HepG2 (cell line): ENCODE results near the gene TAOK3. TPM values are rescaled to one million over a fixed set of nuclear protein-coding genes. Genes with fewer than 3 reads are reported as not detected.

Source experiments
- CEBPZ ChIP-seq: IDR thresholded peaks from 2 replicates; pipeline ENCODE4 v1.6.1; 2012; ENCODE audit warnings: low read length, improper control_type of control experiment
- GATA4 ChIP-seq: sonication (generic); IDR thresholded peaks from 2 replicates; pipeline ENCODE4 v1.6.1; 2016; ENCODE audit warnings: antibody characterized with exemption, low read depth, borderline replicate concordance
- HOMEZ ChIP-seq: IDR thresholded peaks from 2 replicates; pipeline ENCODE4 v1.6.1; 2016; ENCODE audit warnings: low read depth
- KDM5A ChIP-seq: fragments of 200-600 bp; sonication (generic); IDR thresholded peaks from 2 replicates; pipeline ENCODE4 v1.7.0; 2018; ENCODE audit warnings: antibody characterized with exemption, mild to moderate bottlenecking, low read length, borderline replicate concordance
- KLF12 ChIP-seq: sonication (generic); formaldehyde crosslinking; IDR thresholded peaks from 2 replicates; pipeline ENCODE4 v1.4.0; 2020; ENCODE audit warnings: missing genetic modification reagents, borderline replicate concordance
- POLR2AphosphoS2 ChIP-seq: IDR thresholded peaks from 2 replicates; pipeline ENCODE4 v1.6.1; 2011; ENCODE audit warnings: low read depth, low read length, improper control_type of control experiment
- PRMT3 ChIP-seq: sonication (generic); formaldehyde crosslinking; IDR thresholded peaks from 2 replicates; pipeline ENCODE4 v1.8.1; 2022; ENCODE audit warnings: low read depth, mild to moderate bottlenecking, moderate library complexity, missing genetic modification reagents, borderline replicate concordance
- RXRB ChIP-seq: IDR thresholded peaks from 2 replicates; pipeline ENCODE4 v1.6.1; 2016; ENCODE audit warnings: borderline replicate concordance, missing genetic modification reagents, missing compliant biosample characterization
- SMARCC2 ChIP-seq: fragments of 450-650 bp; IDR thresholded peaks from 2 replicates; pipeline ENCODE4 v1.6.1; 2017; ENCODE audit warnings: antibody characterized with exemption, mild to moderate bottlenecking
- ZBTB40 ChIP-seq, 2 experiments: fragments of 450-650 bp in 1 of 2; sonication (generic) in 1 of 2; formaldehyde crosslinking in 1 of 2; IDR thresholded peaks; 2 replicates each; pipeline versions ENCODE4 v1.6.1 to v1.8.0; 2016 to 2022; ENCODE audit warnings: antibody characterized with exemption in 1 of 2, mild to moderate bottlenecking in 1 of 2, missing genetic modification reagents in 1 of 2
- ZNF503 ChIP-seq: sonication (generic); formaldehyde crosslinking; IDR thresholded peaks from 2 replicates; pipeline ENCODE4 v1.4.0; 2020; ENCODE audit warnings: missing genetic modification reagents
- ZNF543 ChIP-seq: sonication (generic); formaldehyde crosslinking; IDR thresholded peaks from 2 replicates; pipeline ENCODE4 v1.4.0; 2020; ENCODE audit warnings: mild to moderate bottlenecking, missing genetic modification reagents
- polyA plus RNA-seq, 8 experiments: library from polyadenylated mRNA; depleted of rRNA in 3 of 8; stranded (reverse) in 7 of 8; unstranded in 1 of 8; fragments of >200 nt; fragmentation: Illumina TruSeq in 4 of 8; extraction: Trizol in 4 of 8; gene quantifications; 2 replicates each; pipeline versions ENCODE4 v1.2.1 to v1.2.3, GENCODE V29; 2011 to 2016; ENCODE audit warnings: low read depth in 4 of 8, missing spikeins in 1 of 8, mixed read lengths in 1 of 8; ENCODE audit not compliant: insufficient read depth in 1 of 8
- total RNA-seq, 5 experiments: library from RNA; depleted of rRNA; stranded (reverse); fragments of >200 nt; fragmentation: Illumina TruSeq; extraction: Trizol; gene quantifications; 2 replicates each; pipeline ENCODE4 v1.2.3, GENCODE V29; 2016; ENCODE audit warnings: low read depth in 1 of 5

The TAOK3 gene
- total and polyA plus RNA-seq, 2 of the 13 experiments (the other 11 are each of a cell fraction or from before 2014, with no cell fraction given), result 10.4 to 12.3 TPM

- TF ChIP-seq ZNF503 (no peak), GATA4 (no peak), KDM5A (no peak), KLF12 (no peak), ZBTB40 (IDR thresholded peaks at IDR 0.05) (no peak), ZBTB40 (CRISPR knock-in tag; IDR thresholded peaks at IDR 0.05) (no peak), RXRB (peak; percentile 92), POLR2AphosphoS2 (no peak), CEBPZ (no peak), HOMEZ (CRISPR knock-in tag) (peak; percentile 54; the same call in 1 of the 2 replicates), SMARCC2 (no peak), ZNF543 (CRISPR knock-in tag) (no peak), PRMT3 (no peak)
Observed at GRCh38 chr12:118120579-118121363, 251.9 kb downstream of the TAOK3 start (continued).
